Measurements from ENCODE around the gene SASS6. TPM values are rescaled to one million over a fixed set of nuclear protein-coding genes. Genes with fewer than 3 reads are reported as not detected.

The SASS6 gene
- total and polyA plus RNA-seq, 8 donors: 0.87 to 6.1 (median 2.7) TPM

DNA sequence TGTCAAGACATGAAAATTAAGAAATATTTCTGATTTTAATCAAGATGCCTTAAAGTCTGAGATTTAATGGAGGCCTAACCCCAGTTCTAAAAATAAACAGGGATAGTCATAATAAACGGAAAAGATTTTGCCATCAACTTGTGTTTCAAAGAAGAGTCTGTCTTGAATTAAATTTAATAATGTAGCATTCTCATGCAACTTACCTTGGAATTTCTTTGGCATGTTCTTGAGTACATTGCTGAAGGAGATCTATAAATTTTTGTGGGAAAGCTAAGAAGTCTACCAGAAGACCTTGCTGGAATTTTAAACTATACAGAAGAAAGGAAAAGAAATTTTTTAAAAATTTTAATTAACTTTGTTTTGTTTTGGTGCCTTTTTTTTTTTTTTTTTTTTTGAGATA is 10.6 kb downstream of the SASS6 start:
- no peaks in the 10 kb centered on the region for H3K4me1 ChIP-seq
- no peak overlapping the region for H3K27ac ChIP-seq
- intact Hi-C loops (cut with DNase I; ENCODE audit: low total_unique reads): no loop called here
- no peak for DNase-seq
- 84 to 93% (median 88%) methylated on average over 1 of the region's 1 CpG for WGBS, 5 donors
- no peaks in the 10 kb centered on the region for H3K27me3 ChIP-seq
- peaks cover 0 to 28% (median 23%) of the 10 kb centered on the region in 4 donors for H3K36me3 ChIP-seq
- H3K4me3 ChIP-seq: no peak overlapping the region
- TF ChIP-seq POLR2AphosphoS5 (IDR thresholded peaks at IDR 0.05): no peak
- no peak for TF ChIP-seq POLR2A (IDR thresholded peaks at IDR 0.05)
- no peak for TF ChIP-seq EP300 (IDR thresholded peaks at IDR 0.05)
- TF ChIP-seq, protein P1, sequence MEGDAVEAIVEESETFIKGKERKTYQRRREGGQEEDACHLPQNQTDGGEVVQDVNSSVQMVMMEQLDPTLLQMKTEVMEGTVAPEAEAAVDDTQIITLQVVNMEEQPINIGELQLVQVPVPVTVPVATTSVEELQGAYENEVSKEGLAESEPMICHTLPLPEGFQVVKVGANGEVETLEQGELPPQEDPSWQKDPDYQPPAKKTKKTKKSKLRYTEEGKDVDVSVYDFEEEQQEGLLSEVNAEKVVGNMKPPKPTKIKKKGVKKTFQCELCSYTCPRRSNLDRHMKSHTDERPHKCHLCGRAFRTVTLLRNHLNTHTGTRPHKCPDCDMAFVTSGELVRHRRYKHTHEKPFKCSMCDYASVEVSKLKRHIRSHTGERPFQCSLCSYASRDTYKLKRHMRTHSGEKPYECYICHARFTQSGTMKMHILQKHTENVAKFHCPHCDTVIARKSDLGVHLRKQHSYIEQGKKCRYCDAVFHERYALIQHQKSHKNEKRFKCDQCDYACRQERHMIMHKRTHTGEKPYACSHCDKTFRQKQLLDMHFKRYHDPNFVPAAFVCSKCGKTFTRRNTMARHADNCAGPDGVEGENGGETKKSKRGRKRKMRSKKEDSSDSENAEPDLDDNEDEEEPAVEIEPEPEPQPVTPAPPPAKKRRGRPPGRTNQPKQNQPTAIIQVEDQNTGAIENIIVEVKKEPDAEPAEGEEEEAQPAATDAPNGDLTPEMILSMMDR (IDR thresholded peaks at IDR 0.05): no peak
- no peaks in the 10 kb centered on the region for H3K9me3 ChIP-seq

DNA sequence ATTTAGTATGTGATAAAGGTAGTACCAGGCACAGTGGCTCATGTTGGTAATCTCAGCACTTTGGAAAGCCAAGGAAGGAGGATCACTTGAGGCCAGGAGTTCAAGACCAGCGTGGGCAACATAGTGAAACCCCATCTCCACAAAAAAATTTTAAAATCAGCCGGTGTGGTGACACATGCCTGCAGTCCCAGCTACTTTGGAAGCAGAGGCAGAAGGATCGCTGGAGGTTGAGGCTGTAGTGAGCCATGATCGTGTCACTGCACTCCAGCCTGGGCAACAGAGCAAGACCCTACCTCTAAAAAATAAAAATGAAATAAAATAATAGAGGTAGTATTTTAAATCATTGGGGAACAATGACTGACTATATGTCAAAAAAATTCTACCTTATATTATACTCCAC is 17.2 kb downstream of the SASS6 start:
- Histone ChIP-seq H3K36me3 (peaks cover 0 to 36% (median 22%) of the 10 kb centered on the region in 4 donors), H3K4me1 (no peaks in the 10 kb centered on the region), H3K9me3 (no peaks in the 10 kb centered on the region), H3K4me3 (no peak overlapping the region), H3K27ac (no peak overlapping the region), H3K27me3 (no peaks in the 10 kb centered on the region)
- intact Hi-C loops (cut with DNase I; ENCODE audit: low total_unique reads): no loop called here
- no peak for DNase-seq
- TF ChIP-seq EP300 (IDR thresholded peaks at IDR 0.05): no peak
- no peak for TF ChIP-seq POLR2A (IDR thresholded peaks at IDR 0.05)
- no peak for TF ChIP-seq POLR2AphosphoS5 (IDR thresholded peaks at IDR 0.05)
- TF ChIP-seq, protein P1 (IDR thresholded peaks at IDR 0.05): no peak
- 96 to 98% (median 98%) methylated on average over 4 of the region's 4 CpGs for WGBS, 5 donors

DNA sequence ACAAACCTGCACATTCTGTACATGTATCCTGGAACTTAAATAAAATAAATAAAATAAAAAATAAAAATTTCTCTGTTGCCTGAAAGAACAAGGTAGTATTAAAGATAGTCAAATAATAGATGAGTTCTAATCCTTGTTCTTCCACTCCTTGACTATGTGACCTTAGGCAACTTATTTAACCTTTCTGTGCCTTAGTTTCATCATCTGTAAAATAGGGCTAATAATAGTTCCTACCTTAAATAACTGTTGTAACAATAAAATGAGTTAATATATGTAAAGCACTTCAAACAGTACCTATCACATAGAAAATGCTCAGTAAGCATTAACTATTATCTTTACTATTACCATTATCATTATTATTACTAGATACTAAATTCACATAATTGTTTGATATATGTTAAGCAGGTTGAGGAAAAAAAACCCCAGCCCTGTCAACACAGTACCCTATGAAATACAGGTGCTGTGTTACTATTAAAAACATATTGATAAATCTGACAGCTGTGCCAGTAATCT is 23.1 kb downstream of the SASS6 start:
- TF ChIP-seq EP300 (IDR thresholded peaks at IDR 0.05): no peak
- TF ChIP-seq POLR2A (IDR thresholded peaks at IDR 0.05): no peak
- TF ChIP-seq POLR2AphosphoS5 (IDR thresholded peaks at IDR 0.05): no peak
- TF ChIP-seq, protein P1 (IDR thresholded peaks at IDR 0.05): no peak
- DNase-seq: no peak
- Histone ChIP-seq H3K27me3 (no peaks in the 10 kb centered on the region), H3K36me3 (peaks cover 6 to 48% (median 35%) of the 10 kb centered on the region in 4 donors), H3K27ac (no peak overlapping the region), H3K9me3 (no peaks in the 10 kb centered on the region), H3K4me1 (no peaks in the 10 kb centered on the region), H3K4me3 (no peak overlapping the region)
- intact Hi-C loops (cut with DNase I; ENCODE audit: low total_unique reads): no loop called here

DNA sequence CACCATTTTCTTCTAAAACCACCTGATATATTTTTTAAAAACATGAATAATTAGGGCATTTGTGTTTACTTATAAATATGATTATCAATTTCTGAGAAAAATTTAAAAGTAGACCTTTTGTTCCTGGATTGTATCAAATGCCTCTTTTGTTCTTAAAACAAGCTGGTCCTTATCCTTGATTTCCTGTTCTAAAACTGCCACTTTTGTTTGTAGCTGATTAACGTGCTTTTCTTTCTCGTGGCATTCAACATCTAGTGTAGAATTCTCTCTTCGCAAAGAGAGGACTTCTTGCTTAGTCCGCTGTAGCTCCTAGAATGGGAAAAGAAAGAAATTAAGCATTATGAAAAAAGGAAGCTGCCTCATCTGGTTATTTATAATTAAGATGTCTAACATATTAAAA is 25.0 kb downstream of the SASS6 start:
- no peaks in the 10 kb centered on the region for H3K9me3 ChIP-seq
- H3K4me3 ChIP-seq: no peak overlapping the region
- TF ChIP-seq, protein P1 (IDR thresholded peaks at IDR 0.05): no peak
- TF ChIP-seq POLR2AphosphoS5 (IDR thresholded peaks at IDR 0.05): no peak
- TF ChIP-seq POLR2A (IDR thresholded peaks at IDR 0.05): no peak
- no peak for TF ChIP-seq EP300 (IDR thresholded peaks at IDR 0.05)
- intact Hi-C loops (cut with DNase I; ENCODE audit: low total_unique reads): no loop called here
- no peaks in the 10 kb centered on the region for H3K4me1 ChIP-seq
- H3K36me3 ChIP-seq: peaks cover 13 to 59% (median 52%) of the 10 kb centered on the region in 4 donors
- no peaks in the 10 kb centered on the region for H3K27me3 ChIP-seq
- DNase-seq: no peak
- no peak overlapping the region for H3K27ac ChIP-seq
- WGBS, 5 donors: 78 to 89% (median 81%) methylated on average over 4 of the region's 4 CpGs

Measured in stomach (tissue), 9 donors.